HG03342 (cell line): ENCODE measurements around the gene IRX2.

Experiments
- ATAC-seq: cut with Tn5 transposase; IDR thresholded peaks from one replicate; pipeline ENCODE4 v1.9.1; 2021; ENCODE audit warnings: mild to moderate bottlenecking, moderate library complexity; ENCODE audit not compliant: unreplicated experiment

The IRX2 gene

DNA sequence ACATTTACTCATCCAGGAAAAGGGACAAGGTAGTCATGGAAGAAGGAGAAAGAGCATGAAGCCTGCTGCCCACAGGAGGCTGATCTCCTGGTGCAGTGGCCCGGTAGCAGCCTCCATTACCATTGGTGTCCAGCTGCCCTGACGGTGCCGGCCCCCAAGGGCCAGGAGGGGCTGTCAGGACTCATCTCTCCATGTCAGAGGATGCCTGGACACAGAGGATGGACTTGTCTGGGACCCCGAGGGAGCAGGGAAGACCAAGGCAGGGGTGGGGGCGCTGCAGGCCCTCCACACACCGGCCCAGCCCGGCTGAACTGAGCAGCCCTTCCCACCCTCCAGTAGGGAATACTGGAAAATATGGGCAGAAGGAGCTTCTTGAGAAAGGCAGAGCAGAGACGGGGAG lies 52.2 kb downstream of the IRX2 start:
- no peak for ATAC-seq

DNA sequence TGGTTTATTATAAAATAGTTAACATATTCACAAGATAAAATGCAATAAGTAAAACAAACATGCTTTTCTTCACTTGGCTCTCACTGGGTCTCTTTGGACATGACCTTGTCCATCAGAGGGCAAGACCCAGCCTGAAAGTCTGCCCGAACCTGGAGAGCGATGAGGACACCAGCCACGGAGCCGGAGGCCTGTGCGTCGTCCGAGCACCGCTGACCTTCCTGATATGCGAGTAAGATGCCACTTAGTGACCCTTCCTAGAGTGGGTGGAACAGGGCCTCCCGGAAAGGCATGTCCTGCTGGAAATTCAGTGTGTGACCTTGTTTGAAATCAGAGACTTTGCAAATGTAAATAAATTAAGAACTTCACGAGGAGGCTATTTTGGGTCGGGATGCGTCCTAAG lies 52.9 kb downstream of the IRX2 start:
- ATAC-seq, result no peak

DNA sequence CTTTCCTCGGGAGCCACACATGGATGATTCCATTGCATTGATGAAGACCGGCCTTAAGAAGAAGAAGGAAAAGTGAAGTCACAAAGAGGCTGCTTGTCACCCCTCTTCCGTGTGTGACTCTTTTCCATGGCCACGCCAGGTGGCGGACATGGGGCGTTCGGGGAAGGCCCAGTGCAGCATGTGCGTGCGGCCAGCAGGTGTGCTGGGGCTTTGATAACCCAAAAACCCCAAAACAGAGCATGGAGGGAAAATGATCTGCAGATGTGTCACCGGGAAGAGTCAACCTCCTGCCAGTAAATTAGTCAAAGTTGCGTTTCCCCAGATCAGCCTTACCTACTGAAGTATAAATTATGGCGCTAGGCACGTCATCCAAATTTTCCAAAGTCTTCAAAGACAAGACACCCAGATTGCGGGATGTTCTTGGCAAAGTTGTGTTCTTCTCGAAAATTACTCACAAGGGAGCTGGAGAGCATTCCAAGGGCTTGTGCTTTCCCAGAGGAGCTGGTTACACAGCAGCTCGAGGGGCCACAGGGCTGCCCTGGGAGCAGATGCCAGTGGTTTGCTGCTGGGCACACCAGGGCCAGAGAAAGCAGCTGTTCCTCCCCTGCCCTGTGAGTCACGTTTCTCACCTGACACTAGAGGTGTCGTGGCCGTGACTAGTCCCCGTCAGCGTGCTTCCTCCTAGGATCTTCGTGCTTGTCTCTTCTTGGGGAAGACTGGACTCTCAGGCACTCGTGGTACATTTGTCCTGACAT lies 53.9 kb downstream of the IRX2 start:
- no peak for ATAC-seq

DNA sequence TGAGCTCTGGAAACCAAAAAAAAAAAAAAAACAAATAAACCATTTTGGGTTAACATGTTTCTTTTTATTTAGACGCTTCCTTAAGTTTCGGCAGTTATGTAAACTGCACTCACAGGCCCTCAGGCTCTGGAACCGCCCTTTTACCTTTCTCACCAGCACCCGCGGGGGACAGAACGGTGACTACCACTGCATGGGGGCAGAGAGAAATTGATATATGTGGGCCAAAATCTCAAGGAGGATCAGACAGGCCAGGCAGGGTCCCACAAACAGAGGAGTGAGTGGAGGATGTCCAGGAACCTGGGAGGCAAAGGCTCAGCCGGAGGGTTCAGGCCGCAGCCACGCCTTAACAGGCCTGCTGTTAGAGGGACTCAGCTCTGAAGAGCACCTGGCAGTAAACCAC lies 54.4 kb downstream of the IRX2 start:
- ATAC-seq, result no peak
